ENCODE results near the gene ZNF536.
"Not testable (repeated sequence)": the region's sequence is repeated elsewhere in the genome, so short reads cannot be mapped to it uniquely, and the experiment has no call there.

The ZNF536 gene

DNA sequence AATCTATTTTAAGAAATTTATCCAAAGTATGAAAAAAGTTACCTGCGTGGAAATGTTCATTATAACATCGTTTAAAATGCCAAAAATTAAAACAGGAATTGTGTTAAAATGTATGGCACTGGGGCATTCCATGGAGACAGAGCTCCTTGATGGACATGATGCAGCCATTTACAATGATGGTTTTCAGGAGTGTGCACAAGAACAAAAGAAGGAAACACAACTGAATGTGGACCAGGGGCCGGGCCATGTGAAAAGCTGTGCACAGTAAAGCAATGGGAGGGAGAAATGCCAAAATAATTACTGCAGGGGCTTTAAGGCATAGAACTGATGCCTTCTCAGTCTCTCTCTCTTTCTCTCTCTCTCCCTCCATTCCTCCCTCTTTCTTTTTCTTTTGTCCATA lies 115.0 kb downstream of the ZNF536 start:
- TF ChIP-seq MAX (IDR thresholded peaks at IDR 0.05; ENCODE audit: low read depth, low read length), result no peak
- TF ChIP-seq, protein P1, sequence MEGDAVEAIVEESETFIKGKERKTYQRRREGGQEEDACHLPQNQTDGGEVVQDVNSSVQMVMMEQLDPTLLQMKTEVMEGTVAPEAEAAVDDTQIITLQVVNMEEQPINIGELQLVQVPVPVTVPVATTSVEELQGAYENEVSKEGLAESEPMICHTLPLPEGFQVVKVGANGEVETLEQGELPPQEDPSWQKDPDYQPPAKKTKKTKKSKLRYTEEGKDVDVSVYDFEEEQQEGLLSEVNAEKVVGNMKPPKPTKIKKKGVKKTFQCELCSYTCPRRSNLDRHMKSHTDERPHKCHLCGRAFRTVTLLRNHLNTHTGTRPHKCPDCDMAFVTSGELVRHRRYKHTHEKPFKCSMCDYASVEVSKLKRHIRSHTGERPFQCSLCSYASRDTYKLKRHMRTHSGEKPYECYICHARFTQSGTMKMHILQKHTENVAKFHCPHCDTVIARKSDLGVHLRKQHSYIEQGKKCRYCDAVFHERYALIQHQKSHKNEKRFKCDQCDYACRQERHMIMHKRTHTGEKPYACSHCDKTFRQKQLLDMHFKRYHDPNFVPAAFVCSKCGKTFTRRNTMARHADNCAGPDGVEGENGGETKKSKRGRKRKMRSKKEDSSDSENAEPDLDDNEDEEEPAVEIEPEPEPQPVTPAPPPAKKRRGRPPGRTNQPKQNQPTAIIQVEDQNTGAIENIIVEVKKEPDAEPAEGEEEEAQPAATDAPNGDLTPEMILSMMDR (IDR thresholded peaks at IDR 0.05; ENCODE audit: low read depth, low read length), result no peak
- TF ChIP-seq MYC (IDR thresholded peaks at IDR 0.05; ENCODE audit: low read depth, low read length), result no peak
- no peak for TF ChIP-seq POLR2A (IDR thresholded peaks at IDR 0.05; ENCODE audit: extremely low read depth, insufficient read length)
- no peak overlapping the region for H3K4me3 ChIP-seq (ENCODE audit: low read depth, low read length)
- DNase-seq (ENCODE audit: low read depth), result no peak

GRCh38 chr19:30488191-30488590 lies 116.0 kb downstream of the ZNF536 start:
- no peak for TF ChIP-seq MAX (IDR thresholded peaks at IDR 0.05; ENCODE audit: low read depth, low read length)
- TF ChIP-seq, protein P1 (IDR thresholded peaks at IDR 0.05; ENCODE audit: low read depth, low read length), result no peak
- TF ChIP-seq MYC (IDR thresholded peaks at IDR 0.05; ENCODE audit: low read depth, low read length), result no peak
- no peak for TF ChIP-seq POLR2A (IDR thresholded peaks at IDR 0.05; ENCODE audit: extremely low read depth, insufficient read length)
- no peak for DNase-seq (ENCODE audit: low read depth)
- H3K4me3 ChIP-seq (ENCODE audit: low read depth, low read length), result no peak overlapping the region

DNA sequence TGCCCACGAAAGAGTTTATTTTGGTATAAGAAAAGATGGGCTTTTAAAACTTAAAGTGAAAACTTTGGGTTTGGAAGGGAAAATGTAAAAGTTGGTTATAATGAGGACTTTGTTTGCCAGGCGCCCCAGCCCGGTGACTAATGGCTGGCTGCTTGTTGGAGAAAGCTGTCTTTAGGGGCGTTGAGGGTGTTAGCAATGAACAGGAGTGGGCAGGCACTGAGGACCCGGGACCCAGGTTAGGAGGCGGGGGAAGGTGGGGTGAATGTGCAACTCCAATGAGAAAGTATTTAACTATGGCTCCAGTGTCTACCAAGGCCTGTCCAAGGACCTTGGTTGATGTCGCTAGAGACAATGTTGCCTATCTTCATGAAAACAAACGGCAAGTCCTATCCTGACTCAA lies 118.6 kb downstream of the ZNF536 start:
- no peak for TF ChIP-seq POLR2A (IDR thresholded peaks at IDR 0.05; ENCODE audit: extremely low read depth, insufficient read length)
- TF ChIP-seq, protein P1 (IDR thresholded peaks at IDR 0.05; ENCODE audit: low read depth, low read length), result no peak
- no peak overlapping the region for H3K4me3 ChIP-seq (ENCODE audit: low read depth, low read length)
- DNase-seq (ENCODE audit: low read depth), result no peak

DNA sequence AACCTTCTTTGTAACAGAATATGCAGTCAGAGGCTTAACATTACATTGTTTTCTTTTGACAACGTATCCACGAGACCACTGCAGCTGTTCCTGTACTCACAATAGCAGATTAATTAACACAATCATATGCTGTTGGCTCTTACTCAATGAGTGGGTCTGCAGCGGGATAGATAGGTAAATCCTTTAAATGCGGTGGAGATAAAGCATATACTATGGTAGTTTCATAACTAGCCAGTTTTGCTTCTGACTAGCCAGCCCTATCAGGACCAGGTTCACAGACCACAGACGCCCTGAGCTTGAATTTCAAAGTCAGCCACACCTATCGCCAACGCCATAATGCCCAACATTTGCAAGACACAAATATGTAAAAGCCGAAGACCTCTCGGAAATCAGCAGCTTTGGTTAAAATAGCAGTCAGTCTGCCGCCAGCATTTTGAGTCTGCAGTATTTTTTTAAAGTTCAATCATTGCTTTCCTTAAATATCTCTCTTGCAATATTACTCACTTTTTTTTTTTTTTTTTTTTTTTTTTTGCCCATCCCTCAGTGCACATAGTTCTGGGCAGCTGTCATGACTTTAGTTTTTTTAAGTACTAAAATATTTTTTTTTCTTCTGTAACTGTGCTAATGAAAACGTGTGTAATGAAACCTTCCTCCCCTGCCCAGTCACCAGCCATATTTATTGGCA lies 120.5 kb downstream of the ZNF536 start:
- H3K4me3 ChIP-seq (ENCODE audit: low read depth, low read length), result no peak overlapping the region
- TF ChIP-seq MAX (IDR thresholded peaks at IDR 0.05; ENCODE audit: low read depth, low read length) (no peak), MYC (IDR thresholded peaks at IDR 0.05; ENCODE audit: low read depth, low read length) (no peak), POLR2A (IDR thresholded peaks at IDR 0.05; ENCODE audit: extremely low read depth, insufficient read length) (no peak)
- TF ChIP-seq, protein P1 (IDR thresholded peaks at IDR 0.05; ENCODE audit: low read depth, low read length), result no peak
- DNase-seq (ENCODE audit: low read depth), result no peak

GRCh38 chr19:30497034-30497433 lies 124.8 kb downstream of the ZNF536 start:
- no peak for DNase-seq (ENCODE audit: low read depth)
- TF ChIP-seq MAX (IDR thresholded peaks at IDR 0.05; ENCODE audit: low read depth, low read length) (no peak), POLR2A (IDR thresholded peaks at IDR 0.05; ENCODE audit: extremely low read depth, insufficient read length) (no peak), MYC (IDR thresholded peaks at IDR 0.05; ENCODE audit: low read depth, low read length) (no peak)
- TF ChIP-seq, protein P1 (IDR thresholded peaks at IDR 0.05; ENCODE audit: low read depth, low read length), result no peak
- no peak overlapping the region for H3K4me3 ChIP-seq (ENCODE audit: low read depth, low read length)

GRCh38 chr19:30498085-30498484 lies 125.9 kb downstream of the ZNF536 start:
- not testable (repeated sequence) for DNase-seq (ENCODE audit: low read depth); H3K4me3 ChIP-seq (ENCODE audit: low read depth, low read length)
